ENCODE data around the gene PPP3CA. TPM values are rescaled to one million over a fixed set of nuclear protein-coding genes. Genes with fewer than 3 reads are reported as not detected.

PPP3CA gene
- total and polyA plus RNA-seq, 2 donors (not counting 1 experiment from before 2014, with no cell fraction given), result 66.4 to 79.3 TPM

DNA sequence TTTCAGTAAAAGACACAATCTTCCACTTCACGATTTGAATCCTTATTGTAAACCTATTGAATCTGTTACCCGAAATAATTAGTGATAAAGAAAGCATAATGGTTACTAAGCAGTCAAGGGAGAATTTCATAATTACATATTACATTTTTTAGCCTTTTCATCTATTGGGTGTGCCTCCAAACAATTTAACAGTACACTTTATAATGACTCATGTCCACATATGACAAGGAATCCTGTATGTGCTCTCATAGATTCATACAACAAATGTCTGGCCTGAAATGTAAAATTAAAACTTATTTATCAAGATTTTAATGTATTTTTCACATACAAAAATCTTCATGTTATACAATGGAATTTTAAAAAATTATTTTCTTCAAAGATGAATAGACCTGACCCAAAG is 39.4 kb downstream of the PPP3CA start:
- Histone ChIP-seq H3K79me2 (ENCODE audit: control insufficient read depth, insufficient read depth, low read length) (peaks cover 33% of the 10 kb centered on the region), H4K20me1 (ENCODE audit: control insufficient read depth, extremely low read depth, insufficient read depth, low read length) (no peaks in the 10 kb centered on the region), H3K4me1 (ENCODE audit: control insufficient read depth, extremely low read depth, insufficient read depth, low read length) (no peaks in the 10 kb centered on the region), H3K4me3 (replicated peaks in 1 of 4; ENCODE audit: control extremely low read depth in 1 of 4, insufficient read depth in 1 of 4, low read depth in 3 of 4, low read length in 4 of 4) (no peak overlapping the region), H3K9me3 (ENCODE audit: control insufficient read depth, insufficient read depth, low read depth, low read length) (no peaks in the 10 kb centered on the region), H3K36me3 (ENCODE audit: control insufficient read depth, insufficient read depth, low read length) (no peaks in the 10 kb centered on the region), H3K9ac (ENCODE audit: insufficient read depth, low read length) (no peak overlapping the region), H2AFZ (ENCODE audit: low read length) (no peak overlapping the region), H3K4me2 (ENCODE audit: extremely low read depth, insufficient read depth, low read length) (no peak overlapping the region), H3K27ac (ENCODE audit: insufficient read depth, low read length) (no peak overlapping the region), H3K27me3 (ENCODE audit: control insufficient read depth, insufficient read depth, low read length) (no peaks in the 10 kb centered on the region)
- DNase-seq (ENCODE audit: low read depth in 2 of 2), result peak in 1 of 2 donors; percentile 21
- TF ChIP-seq, protein P1, sequence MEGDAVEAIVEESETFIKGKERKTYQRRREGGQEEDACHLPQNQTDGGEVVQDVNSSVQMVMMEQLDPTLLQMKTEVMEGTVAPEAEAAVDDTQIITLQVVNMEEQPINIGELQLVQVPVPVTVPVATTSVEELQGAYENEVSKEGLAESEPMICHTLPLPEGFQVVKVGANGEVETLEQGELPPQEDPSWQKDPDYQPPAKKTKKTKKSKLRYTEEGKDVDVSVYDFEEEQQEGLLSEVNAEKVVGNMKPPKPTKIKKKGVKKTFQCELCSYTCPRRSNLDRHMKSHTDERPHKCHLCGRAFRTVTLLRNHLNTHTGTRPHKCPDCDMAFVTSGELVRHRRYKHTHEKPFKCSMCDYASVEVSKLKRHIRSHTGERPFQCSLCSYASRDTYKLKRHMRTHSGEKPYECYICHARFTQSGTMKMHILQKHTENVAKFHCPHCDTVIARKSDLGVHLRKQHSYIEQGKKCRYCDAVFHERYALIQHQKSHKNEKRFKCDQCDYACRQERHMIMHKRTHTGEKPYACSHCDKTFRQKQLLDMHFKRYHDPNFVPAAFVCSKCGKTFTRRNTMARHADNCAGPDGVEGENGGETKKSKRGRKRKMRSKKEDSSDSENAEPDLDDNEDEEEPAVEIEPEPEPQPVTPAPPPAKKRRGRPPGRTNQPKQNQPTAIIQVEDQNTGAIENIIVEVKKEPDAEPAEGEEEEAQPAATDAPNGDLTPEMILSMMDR (conservative IDR thresholded peaks at IDR 0.05 in 1 of 2, IDR thresholded peaks at IDR 0.05 in 1 of 2; ENCODE audit: low read depth in 1 of 2, low read length in 2 of 2), result no peak
- no peak for TF ChIP-seq EZH2 (IDR thresholded peaks at IDR 0.05; ENCODE audit: low read length, missing control alignments)

DNA sequence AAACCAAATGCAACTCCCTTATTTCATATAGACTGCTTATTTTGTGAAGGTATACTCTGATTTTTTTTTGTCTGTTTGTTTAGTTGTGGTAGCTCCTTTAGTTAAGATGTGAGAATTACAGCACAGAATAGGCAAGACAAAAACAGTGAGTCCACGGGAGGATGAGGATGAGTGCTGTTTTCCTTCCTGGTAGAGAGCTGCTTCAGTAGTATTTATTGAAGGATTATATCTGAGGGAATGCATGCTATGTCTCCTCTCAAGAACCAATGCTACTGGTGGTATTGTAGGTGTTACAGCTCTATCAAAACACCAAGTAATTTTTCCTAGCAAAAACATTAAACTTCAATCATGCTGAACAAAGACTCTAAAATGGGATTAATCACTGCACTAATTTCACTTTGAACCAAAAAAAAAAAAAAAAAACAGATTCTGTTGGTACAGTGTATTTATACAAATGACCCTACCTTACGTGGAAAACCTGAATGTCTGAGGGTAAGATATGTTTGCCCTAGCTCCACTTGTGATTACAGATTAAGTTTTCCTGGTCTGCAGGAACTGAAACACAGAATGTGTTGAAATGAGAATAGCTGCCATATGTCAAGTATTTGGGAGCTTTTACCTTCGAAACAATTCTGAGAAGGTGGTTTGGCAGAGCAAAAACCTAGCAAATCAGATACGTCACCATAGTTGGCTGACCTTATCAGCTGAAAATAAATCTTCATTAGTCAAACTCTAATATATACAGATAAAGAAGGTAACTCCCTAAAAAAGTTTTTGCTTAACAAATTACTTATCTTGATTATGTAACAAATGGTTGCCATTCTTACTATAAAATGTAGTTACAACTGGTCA is 40.3 kb downstream of the PPP3CA start:
- H3K4me3 ChIP-seq (replicated peaks in 1 of 4; ENCODE audit: control extremely low read depth in 1 of 4, insufficient read depth in 1 of 4, low read depth in 3 of 4, low read length in 4 of 4), result peak overlapping the region in 1 of 4 experiments; percentile 12
- H3K79me2 ChIP-seq (ENCODE audit: control insufficient read depth, insufficient read depth, low read length), result peaks cover 37% of the 10 kb centered on the region
- peak in 1 of 2 donors; percentile 63 for DNase-seq (ENCODE audit: low read depth in 2 of 2)

DNA sequence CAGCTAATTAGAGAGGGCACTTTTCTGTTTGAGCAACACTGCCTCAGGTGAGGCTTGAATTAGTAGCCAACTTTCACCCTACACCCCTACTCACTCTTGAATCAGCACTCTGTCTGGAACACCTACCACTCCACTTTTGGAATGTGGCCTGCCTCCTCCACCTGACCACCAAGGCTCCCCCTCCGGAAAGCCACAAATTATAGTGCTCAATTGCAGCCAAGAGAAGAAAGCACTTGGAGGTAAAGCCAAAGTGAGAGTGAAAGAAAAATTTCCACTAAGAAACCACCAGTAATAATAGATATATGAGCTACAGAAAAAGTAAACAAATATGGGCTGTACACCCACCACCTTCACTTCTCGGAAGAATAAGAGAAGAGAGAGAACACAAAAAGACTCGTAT is 41.1 kb downstream of the PPP3CA start:
- Histone ChIP-seq H3K4me1 (ENCODE audit: control insufficient read depth, extremely low read depth, insufficient read depth, low read length) (no peaks in the 10 kb centered on the region), H3K9ac (ENCODE audit: insufficient read depth, low read length) (no peak overlapping the region), H3K36me3 (ENCODE audit: control insufficient read depth, insufficient read depth, low read length) (no peaks in the 10 kb centered on the region), H3K9me3 (ENCODE audit: control insufficient read depth, insufficient read depth, low read depth, low read length) (no peaks in the 10 kb centered on the region), H3K4me2 (ENCODE audit: extremely low read depth, insufficient read depth, low read length) (no peak overlapping the region), H3K79me2 (ENCODE audit: control insufficient read depth, insufficient read depth, low read length) (peaks cover 32% of the 10 kb centered on the region), H3K27me3 (ENCODE audit: control insufficient read depth, insufficient read depth, low read length) (no peaks in the 10 kb centered on the region), H4K20me1 (ENCODE audit: control insufficient read depth, extremely low read depth, insufficient read depth, low read length) (no peaks in the 10 kb centered on the region), H3K4me3 (replicated peaks in 1 of 4; ENCODE audit: control extremely low read depth in 1 of 4, insufficient read depth in 1 of 4, low read depth in 3 of 4, low read length in 4 of 4) (peak overlapping the region in 1 of 4 experiments; percentile 12), H2AFZ (ENCODE audit: low read length) (no peak overlapping the region), H3K27ac (ENCODE audit: insufficient read depth, low read length) (no peak overlapping the region)
- TF ChIP-seq EZH2 (IDR thresholded peaks at IDR 0.05; ENCODE audit: low read length, missing control alignments), result no peak
- TF ChIP-seq, protein P1 (conservative IDR thresholded peaks at IDR 0.05 in 1 of 2, IDR thresholded peaks at IDR 0.05 in 1 of 2; ENCODE audit: low read depth in 1 of 2, low read length in 2 of 2), result no peak
- DNase-seq (ENCODE audit: low read depth in 2 of 2), result peak in 1 of 2 donors; percentile 79

More for the DNA sequence above, 40.3 kb downstream of the PPP3CA start:
- TF ChIP-seq, protein P1 (conservative IDR thresholded peaks at IDR 0.05 in 1 of 2, IDR thresholded peaks at IDR 0.05 in 1 of 2; ENCODE audit: low read depth in 1 of 2, low read length in 2 of 2), result no peak
- TF ChIP-seq EZH2 (IDR thresholded peaks at IDR 0.05; ENCODE audit: low read length, missing control alignments), result no peak
- Histone ChIP-seq H3K4me1 (ENCODE audit: control insufficient read depth, extremely low read depth, insufficient read depth, low read length) (no peaks in the 10 kb centered on the region), H4K20me1 (ENCODE audit: control insufficient read depth, extremely low read depth, insufficient read depth, low read length) (no peaks in the 10 kb centered on the region), H3K9me3 (ENCODE audit: control insufficient read depth, insufficient read depth, low read depth, low read length) (no peaks in the 10 kb centered on the region), H3K4me2 (ENCODE audit: extremely low read depth, insufficient read depth, low read length) (peak overlapping the region; percentile 8), H3K36me3 (ENCODE audit: control insufficient read depth, insufficient read depth, low read length) (no peaks in the 10 kb centered on the region), H3K27me3 (ENCODE audit: control insufficient read depth, insufficient read depth, low read length) (no peaks in the 10 kb centered on the region), H3K27ac (ENCODE audit: insufficient read depth, low read length) (no peak overlapping the region), H2AFZ (ENCODE audit: low read length) (no peak overlapping the region), H3K9ac (ENCODE audit: insufficient read depth, low read length) (no peak overlapping the region)
